HepG2 (cell line): ENCODE data around the gene STX4. TPM values are rescaled to one million over a fixed set of nuclear protein-coding genes. Genes with fewer than 3 reads are reported as not detected.

Experiments used
- BRF2 ChIP-seq: sonication (generic); formaldehyde crosslinking; IDR thresholded peaks from 2 replicates; pipeline ENCODE4 v1.8.1; 2022; ENCODE audit warnings: mild to moderate bottlenecking, missing genetic modification reagents
- FOSL1 ChIP-seq: sonication (generic); formaldehyde crosslinking; IDR thresholded peaks from 2 replicates; pipeline ENCODE4 v1.9.0; 2021; ENCODE audit warnings: missing genetic modification reagents, borderline replicate concordance
- FOXA3 ChIP-seq: IDR thresholded peaks from 2 replicates; pipeline ENCODE4 v1.6.1; 2016; ENCODE audit warnings: missing genetic modification reagents, missing compliant biosample characterization
- FOXJ3 ChIP-seq: sonication (generic); formaldehyde crosslinking; IDR thresholded peaks from 2 replicates; pipeline ENCODE4 v1.4.0; 2020; ENCODE audit warnings: missing genetic modification reagents, mild to moderate bottlenecking, borderline replicate concordance
- GATAD2A ChIP-seq: IDR thresholded peaks from 2 replicates; pipeline ENCODE4 v1.6.1; 2016
- HIVEP1 ChIP-seq: sonication (generic); formaldehyde crosslinking; IDR thresholded peaks from 2 replicates; pipeline ENCODE4 v1.4.0; 2020; ENCODE audit warnings: mild to moderate bottlenecking, missing genetic modification reagents
- HNF4A ChIP-seq: sonication (generic); formaldehyde crosslinking; IDR thresholded peaks from 2 replicates; pipeline ENCODE4 v1.4.0; 2020; ENCODE audit warnings: missing genetic modification reagents
- IKZF5 ChIP-seq: IDR thresholded peaks from 2 replicates; pipeline ENCODE4 v1.6.1; 2018; ENCODE audit warnings: missing genetic modification reagents, mild to moderate bottlenecking, missing compliant biosample characterization
- MBNL3 ChIP-seq: fragments of 250-450 bp; sonication (Bioruptor Pico); conservative IDR thresholded peaks from 2 replicates; pipeline ENCODE4 v1.8.0; 2022; ENCODE audit warnings: mild to moderate bottlenecking, inconsistent platforms
- MEIS2 ChIP-seq: sonication (generic); formaldehyde crosslinking; IDR thresholded peaks from 2 replicates; pipeline ENCODE4 v1.9.0; 2021; ENCODE audit warnings: mild to moderate bottlenecking, missing genetic modification reagents
- ONECUT2 ChIP-seq: sonication (generic); formaldehyde crosslinking; IDR thresholded peaks from 2 replicates; pipeline ENCODE4 v1.4.0; 2020; ENCODE audit warnings: missing genetic modification reagents
- PBX2 ChIP-seq: IDR thresholded peaks from 2 replicates; pipeline ENCODE4 v1.6.1; 2016; ENCODE audit warnings: control low read depth
- PHF20 ChIP-seq: sonication (generic); formaldehyde crosslinking; IDR thresholded peaks from 2 replicates; pipeline ENCODE4 v1.5.0; 2020; ENCODE audit warnings: mild to moderate bottlenecking, missing genetic modification reagents
- RBAK ChIP-seq: sonication (generic); formaldehyde crosslinking; IDR thresholded peaks from 2 replicates; pipeline ENCODE4 v1.5.1; 2020; ENCODE audit warnings: mild to moderate bottlenecking, missing genetic modification reagents
- RBFOX2 ChIP-seq: fragments of 200-400 bp; formaldehyde crosslinking; IDR thresholded peaks from 2 replicates; pipeline ENCODE4 v1.6.1; 2017; ENCODE audit warnings: low read depth, mild to moderate bottlenecking, low read length
- RFX5 ChIP-seq: IDR thresholded peaks from 2 replicates; pipeline ENCODE4 v1.6.1; 2011; ENCODE audit warnings: low read depth, low read length, improper control_type of control experiment
- SALL2 ChIP-seq: sonication (generic); formaldehyde crosslinking; IDR thresholded peaks from 2 replicates; pipeline ENCODE4 v1.8.1; 2023; ENCODE audit warnings: mild to moderate bottlenecking, missing genetic modification reagents, inconsistent platforms
- SKI ChIP-seq: fragments of 450-650 bp; IDR thresholded peaks from one replicate; pipeline ENCODE4 v1.6.1; 2018; ENCODE audit warnings: mild to moderate bottlenecking; ENCODE audit not compliant: partially characterized antibody
- SOX5 ChIP-seq: IDR thresholded peaks from 2 replicates; pipeline ENCODE4 v1.6.1; 2016; ENCODE audit warnings: borderline replicate concordance
- SYNCRIP ChIP-seq: fragments of 200-400 bp; formaldehyde crosslinking; IDR thresholded peaks from 2 replicates; pipeline ENCODE4 v1.6.1; 2018; ENCODE audit warnings: mild to moderate bottlenecking, low read depth, low read length; ENCODE audit not compliant: insufficient read depth
- ZBTB1 ChIP-seq: sonication (generic); formaldehyde crosslinking; IDR thresholded peaks from 2 replicates; pipeline ENCODE4 v1.4.0; 2020; ENCODE audit warnings: missing genetic modification reagents, borderline replicate concordance
- ZBTB20 ChIP-seq: sonication (generic); formaldehyde crosslinking; IDR thresholded peaks from 2 replicates; pipeline ENCODE4 v1.8.1; 2023; ENCODE audit warnings: missing genetic modification reagents, low read depth, mild to moderate bottlenecking, borderline replicate concordance
- ZBTB37 ChIP-seq: sonication (generic); formaldehyde crosslinking; IDR thresholded peaks from 2 replicates; pipeline ENCODE4 v1.4.0; 2020; ENCODE audit warnings: mild to moderate bottlenecking, missing genetic modification reagents
- ZFP1 ChIP-seq: IDR thresholded peaks from 2 replicates; pipeline ENCODE4 v1.6.1; 2016
- ZMYM2 ChIP-seq: sonication (generic); formaldehyde crosslinking; IDR thresholded peaks from 2 replicates; pipeline ENCODE4 v1.8.0; 2022; ENCODE audit warnings: mild to moderate bottlenecking, missing genetic modification reagents
- ZNF264 ChIP-seq: sonication (generic); formaldehyde crosslinking; IDR thresholded peaks from 2 replicates; pipeline ENCODE4 v1.4.0; 2020; ENCODE audit warnings: missing genetic modification reagents
- ZNF276 ChIP-seq: sonication (generic); formaldehyde crosslinking; IDR thresholded peaks from 2 replicates; pipeline ENCODE4 v1.4.0; 2020; ENCODE audit warnings: mild to moderate bottlenecking, low read depth, missing genetic modification reagents
- ZNF317 ChIP-seq: sonication (generic); formaldehyde crosslinking; IDR thresholded peaks from 2 replicates; pipeline ENCODE4 v1.5.0; 2020; ENCODE audit warnings: mild to moderate bottlenecking, missing genetic modification reagents
- polyA plus RNA-seq, 8 experiments: library from polyadenylated mRNA; depleted of rRNA in 3 of 8; stranded (reverse) in 7 of 8; unstranded in 1 of 8; fragments of >200 nt; fragmentation: Illumina TruSeq in 4 of 8; extraction: Trizol in 4 of 8; gene quantifications; 2 replicates each; pipeline versions ENCODE4 v1.2.1 to v1.2.3, GENCODE V29; 2011 to 2016; ENCODE audit warnings: low read depth in 4 of 8, missing spikeins in 1 of 8, mixed read lengths in 1 of 8; ENCODE audit not compliant: insufficient read depth in 1 of 8
- total RNA-seq, 5 experiments: library from RNA; depleted of rRNA; stranded (reverse); fragments of >200 nt; fragmentation: Illumina TruSeq; extraction: Trizol; gene quantifications; 2 replicates each; pipeline ENCODE4 v1.2.3, GENCODE V29; 2016; ENCODE audit warnings: low read depth in 1 of 5

STX4 gene
- total and polyA plus RNA-seq, 2 of the 13 experiments (the other 11 are each of a cell fraction or from before 2014, with no cell fraction given), result 29.2 to 34.6 TPM

- TF ChIP-seq FOXA3 (CRISPR knock-in tag), result peak; percentile 35; the same call in 1 of the 2 replicates
- peak; percentile 65 for TF ChIP-seq SKI
- TF ChIP-seq FOXJ3 (CRISPR knock-in tag), result no peak
- no peak for TF ChIP-seq ONECUT2 (CRISPR knock-in tag)
- no peak for TF ChIP-seq PHF20
- peak; percentile 80 for TF ChIP-seq HNF4A (CRISPR knock-in tag)
- peak; percentile 45; the same call in 1 of the 2 replicates for TF ChIP-seq SOX5 (CRISPR knock-in tag)
- no peak for TF ChIP-seq MEIS2 (CRISPR knock-in tag)
- no peak for TF ChIP-seq IKZF5 (CRISPR knock-in tag)
- TF ChIP-seq MBNL3 (CRISPR knock-in tag), result no peak
- TF ChIP-seq RBAK, result no peak
- no peak for TF ChIP-seq RBFOX2
- TF ChIP-seq HIVEP1 (CRISPR knock-in tag), result no peak
- no peak for TF ChIP-seq BRF2 (CRISPR knock-in tag)
- no peak for TF ChIP-seq ZNF264
- no peak for TF ChIP-seq ZBTB1
- no peak for TF ChIP-seq RFX5
- no peak for TF ChIP-seq ZBTB20 (CRISPR knock-in tag)
- TF ChIP-seq SYNCRIP, result no peak
- no peak for TF ChIP-seq ZBTB37 (CRISPR knock-in tag)
- no peak for TF ChIP-seq FOSL1 (CRISPR knock-in tag)
- 0 out of 2 replicates have a peak, but pooled peaks have one; percentile 27 for TF ChIP-seq GATAD2A (CRISPR knock-in tag)
- TF ChIP-seq SALL2 (CRISPR knock-in tag), result no peak
- TF ChIP-seq ZNF276 (CRISPR knock-in tag), result no peak
- peak; percentile 49; the same call in 1 of the 2 replicates for TF ChIP-seq ZMYM2 (CRISPR knock-in tag)
- no peak for TF ChIP-seq ZNF317 (CRISPR knock-in tag)
- TF ChIP-seq ZFP1 (CRISPR knock-in tag), result no peak
- TF ChIP-seq PBX2 (CRISPR knock-in tag), result no peak
These were observed 10.0 kb downstream of the STX4 start (continued) for GRCh38 chr16:31043352-31043751.
